GM12878 (cell line): ENCODE measurements around the gene PTPRN2. TPM values are rescaled to one million over a fixed set of nuclear protein-coding genes. Genes with fewer than 3 reads are reported as not detected.
"Not testable (repeated sequence)": the region's sequence is repeated elsewhere in the genome, so short reads cannot be mapped to it uniquely, and the experiment has no call there.

Experiments used
- ATAC-seq: fragments of 200-7000 bp; cut with Tn5 transposase; 3 replicates; pipeline ENCODE4 v1.9.1; 2020; ENCODE audit warnings: mild to moderate bottlenecking, moderate library complexity
- BruUV-seq: library from RNA; stranded (reverse); fragments of 400-500 nt; replicated peaks from 2 replicates; lab custom pipeline; 2021; lab: Mats Ljungman, UMichigan
- CTCF ChIA-PET: fragments of 300-600 bp; sonication (Branson Sonifier 250); formaldehyde crosslinking; extraction: SDS; loops from one replicate; lab custom pipeline; 2021; ENCODE audit warnings: inconsistent platforms; lab: Yijun Ruan, JAX
- POLR2A ChIA-PET: fragments of 350-600 bp; formaldehyde crosslinking; extraction: SDS; loops from one replicate; lab custom pipeline; 2021; ENCODE audit warnings: inconsistent platforms; lab: Charles Lee
- RAD21 ChIA-PET: fragments of 300-600 bp; sonication (Branson Sonifier 250); formaldehyde crosslinking; loops from one replicate; lab custom pipeline; 2023; ENCODE audit warnings: antibody characterized with exemption; ENCODE audit not compliant: unreplicated experiment; lab: Charles Lee
- SMC1A ChIA-PET: fragments of 300-600 bp; sonication (Branson Sonifier 250); formaldehyde crosslinking; loops from one replicate; lab custom pipeline; 2023; ENCODE audit not compliant: unreplicated experiment, uncharacterized antibody; lab: Charles Lee
- DNase-seq: peaks from one replicate; pipeline ENCODE4 v3.0.0-alpha.2; 2011; ENCODE audit warnings: low read depth, low spot score
- FAIRE-seq: peaks from 3 replicates; lab custom pipeline; 2011; peaks lifted over from hg19 to GRCh38; lab: Jason Lieb, UNC
- H2AFZ ChIP-seq: 2 replicates; pipeline ENCODE4 v1.6.0; 2011; ENCODE audit warnings: low read depth, low read length, control low read depth; ENCODE audit not compliant: control insufficient read depth
- H3K27ac ChIP-seq: 2 replicates; pipeline ENCODE4 v1.5.1; 2011; ENCODE audit warnings: control low read depth; ENCODE audit not compliant: control insufficient read depth, insufficient read depth
- H3K27me3 ChIP-seq, 2 experiments: replicated peaks in 1 of 2; 2 replicates each; pipeline versions ENCODE4 v1.6.0 to v1.6.1; 2011; ENCODE audit warnings: low read length in 1 of 2; ENCODE audit not compliant: control insufficient read depth in 2 of 2, insufficient read depth in 2 of 2
- H3K36me3 ChIP-seq, 2 experiments: 2 replicates each; pipeline ENCODE4 v1.5.1; 2011; ENCODE audit warnings: low read length in 1 of 2; ENCODE audit not compliant: control insufficient read depth in 2 of 2, insufficient read depth in 2 of 2
- H3K4me1 ChIP-seq: 2 replicates; pipeline ENCODE4 v1.6.1; 2011; ENCODE audit warnings: mild to moderate bottlenecking, low read length, moderate library complexity, mixed read lengths; ENCODE audit not compliant: control insufficient read depth, insufficient read depth
- H3K4me2 ChIP-seq: 2 replicates; pipeline ENCODE4 v1.6.0; 2011; ENCODE audit warnings: control low read depth; ENCODE audit not compliant: control insufficient read depth, insufficient read depth
- H3K4me3 ChIP-seq: fragments of 200-600 bp; sonication (generic); 2 replicates; pipeline ENCODE4 v1.5.1; 2016
- H3K79me2 ChIP-seq: 2 replicates; pipeline ENCODE4 v1.6.0; 2011; ENCODE audit warnings: low read length; ENCODE audit not compliant: control insufficient read depth, insufficient read depth
- H3K9ac ChIP-seq: 2 replicates; pipeline ENCODE4 v1.8.0; 2011; ENCODE audit warnings: low read length, control low read depth, mixed read lengths; ENCODE audit not compliant: control insufficient read depth, insufficient read depth
- H3K9me3 ChIP-seq: replicated peaks from 3 replicates; pipeline ENCODE4 v1.5.1; 2011; ENCODE audit warnings: mild to moderate bottlenecking, low read length; ENCODE audit not compliant: control insufficient read depth, insufficient read depth
- H4K20me1 ChIP-seq: 2 replicates; pipeline ENCODE4 v1.6.0; 2011; ENCODE audit not compliant: control insufficient read depth, insufficient read depth
- TAF1 ChIP-seq: IDR thresholded peaks from 2 replicates; pipeline ENCODE4 v1.6.1; 2011; ENCODE audit warnings: mild to moderate bottlenecking, low read depth, low read length, borderline replicate concordance
- whole genome bisulfite sequencing: methylation state at CpG from one replicate; pipeline ENCODE4 v1.1.6; 2016; ENCODE audit warnings: low lambda C conversion rate; ENCODE audit not compliant: insufficient replicate concordance, insufficient coverage; ENCODE audit errors: missing lambda C conversion rate; 5-methylcytosine and 5-hydroxymethylcytosine counted together
- in situ Hi-C: fragments of 300-500 bp; cut with MboI; formaldehyde crosslinking; loops from 9 replicates; pipeline ENCODE4 v1.14.3; 2018; ENCODE audit warnings: mixed read lengths
- intact Hi-C: fragments of 100-400 bp; cut with micrococcal nuclease; formaldehyde crosslinking; loops from one replicate; pipeline ENCODE4 v1.14.2; 2022; ENCODE audit not compliant: unreplicated experiment
- polyA plus RNA-seq, 11 experiments: library from polyadenylated mRNA; depleted of rRNA in 4 of 11; unstranded in 6 of 11; stranded (reverse) in 5 of 11; fragments of >200 nt; fragmentation: Nextera tagmentation in 4 of 11; fragmentation: Illumina TruSeq in 1 of 11; extraction: Ambion mirVana in 4 of 11; extraction: Trizol in 1 of 11; gene quantifications; 1 replicate in 1 of 11; 2 replicates in 10 of 11; pipeline versions ENCODE4 v1.2.1 to v1.2.3, GENCODE V29; 2011 to 2016; ENCODE audit warnings: inconsistent platforms in 2 of 11, missing spikeins in 2 of 11, low read depth in 1 of 11
- total RNA-seq, 4 experiments: library from RNA; depleted of rRNA in 3 of 4; stranded (reverse); fragments of >200 nt in 3 of 4; fragmentation: Illumina TruSeq in 1 of 4; extraction: Trizol in 1 of 4; gene quantifications; 2 replicates each; pipeline versions ENCODE4 v1.2.1 to v1.2.3, GENCODE V29; 2013 to 2021

The PTPRN2 gene
- total and polyA plus RNA-seq, 10 of the 15 experiments (the other 5 are each of a cell fraction or from before 2014, with no cell fraction given), result 5.4 TPM; not detected in 9

DNA sequence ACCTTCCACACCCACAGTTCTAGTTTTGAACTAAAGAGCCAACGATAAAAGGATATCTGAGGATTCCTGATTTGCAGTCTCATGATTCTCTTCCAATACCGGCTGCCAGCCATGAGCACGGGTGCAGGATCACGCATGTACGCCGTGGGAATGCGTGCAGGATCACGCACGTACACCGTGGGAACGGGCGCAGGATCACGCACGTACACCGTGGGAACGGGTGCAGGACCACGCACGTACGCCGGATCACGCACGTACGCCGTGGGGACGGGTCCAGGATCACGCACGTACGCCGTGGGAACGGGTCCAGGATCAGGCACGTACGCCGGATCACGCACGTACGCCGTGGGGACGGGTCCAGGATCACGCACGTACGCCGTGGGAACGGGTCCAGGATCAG, 677.6 kb downstream of the PTPRN2 start:
- H2AFZ ChIP-seq, H3K9ac ChIP-seq, H3K4me1 ChIP-seq, CTCF ChIA-PET, H3K4me3 ChIP-seq, H3K27me3 ChIP-seq, H3K79me2 ChIP-seq, intact Hi-C loops, ATAC-seq, H3K4me2 ChIP-seq, H3K36me3 ChIP-seq, DNase-seq, BruUV-seq, RAD21 ChIA-PET, SMC1A ChIA-PET, H3K9me3 ChIP-seq, FAIRE-seq, POLR2A ChIA-PET, H4K20me1 ChIP-seq, H3K27ac ChIP-seq, in situ Hi-C loops: not testable (repeated sequence)
- 79% methylated on average over 25 of the region's 43 CpGs for whole genome bisulfite sequencing

DNA sequence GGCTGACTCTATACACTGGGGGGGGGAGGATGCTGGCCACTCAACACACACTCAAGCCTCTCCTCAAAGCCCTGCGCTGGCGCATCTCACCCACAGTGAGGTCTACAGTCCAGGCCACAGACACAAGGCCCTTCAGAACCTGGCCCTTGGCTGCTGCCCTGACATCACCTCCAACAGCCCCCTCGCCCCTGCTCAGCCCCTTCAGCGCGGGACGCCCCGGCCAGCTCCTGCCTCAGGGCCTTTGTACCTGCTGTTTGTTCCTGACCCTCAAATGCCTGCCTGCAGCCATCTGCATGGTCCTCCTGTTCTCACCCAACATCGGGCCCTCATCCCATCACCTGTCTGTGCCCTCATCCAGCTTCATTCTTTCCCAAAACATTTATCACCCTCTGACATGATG, 678.3 kb downstream of the PTPRN2 start:
- Histone ChIP-seq H3K27me3 (no peaks in the 10 kb centered on the region), H3K36me3 (no peaks in the 10 kb centered on the region), H3K27ac (no peak overlapping the region), H4K20me1 (no peaks in the 10 kb centered on the region), H3K79me2 (no peaks in the 10 kb centered on the region), H3K4me3 (no peak overlapping the region), H3K9me3 (no peaks in the 10 kb centered on the region; the same call in 2 of the 3 replicates), H3K4me1 (no peaks in the 10 kb centered on the region), H3K9ac (no peak overlapping the region), H2AFZ (no peak overlapping the region), H3K4me2 (no peak overlapping the region)
- no peak for FAIRE-seq
- in situ Hi-C loops (no loop called here), intact Hi-C loops (no loop called here)
- SMC1A ChIA-PET, result no interaction called here
- no TSS peak for BruUV-seq
- RAD21 ChIA-PET, result no interaction called here
- WGBS, result 35% methylated on average over 8 of the region's 8 CpGs
- CTCF ChIA-PET, result no interaction called here
- ATAC-seq, result no peak
- TF ChIP-seq TAF1, result no peak
- no peak for DNase-seq
- POLR2A ChIA-PET, result no interaction called here
